Measurements from ENCODE around the gene JAK2.

DNA sequence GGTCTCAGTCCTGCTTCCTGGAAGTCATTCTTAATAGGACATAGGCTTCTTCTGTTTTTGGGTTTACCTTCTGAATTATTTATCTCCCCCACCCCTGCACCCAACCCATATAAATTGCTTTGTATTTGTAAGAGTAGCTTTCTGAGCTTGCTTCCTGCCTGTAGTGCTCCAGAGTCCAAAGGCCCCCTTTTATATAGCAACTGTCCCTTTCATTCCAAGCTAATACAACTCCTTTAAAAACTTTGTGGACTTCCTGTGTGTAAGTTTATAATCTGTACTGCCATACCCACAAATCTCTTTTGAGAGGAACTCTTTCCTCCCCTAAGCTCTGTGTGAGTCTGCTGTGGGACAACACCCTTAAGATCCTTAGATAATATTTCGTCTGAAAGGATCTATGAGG lies 7.8 kb downstream of the JAK2 start:
- TF ChIP-seq, protein P1, sequence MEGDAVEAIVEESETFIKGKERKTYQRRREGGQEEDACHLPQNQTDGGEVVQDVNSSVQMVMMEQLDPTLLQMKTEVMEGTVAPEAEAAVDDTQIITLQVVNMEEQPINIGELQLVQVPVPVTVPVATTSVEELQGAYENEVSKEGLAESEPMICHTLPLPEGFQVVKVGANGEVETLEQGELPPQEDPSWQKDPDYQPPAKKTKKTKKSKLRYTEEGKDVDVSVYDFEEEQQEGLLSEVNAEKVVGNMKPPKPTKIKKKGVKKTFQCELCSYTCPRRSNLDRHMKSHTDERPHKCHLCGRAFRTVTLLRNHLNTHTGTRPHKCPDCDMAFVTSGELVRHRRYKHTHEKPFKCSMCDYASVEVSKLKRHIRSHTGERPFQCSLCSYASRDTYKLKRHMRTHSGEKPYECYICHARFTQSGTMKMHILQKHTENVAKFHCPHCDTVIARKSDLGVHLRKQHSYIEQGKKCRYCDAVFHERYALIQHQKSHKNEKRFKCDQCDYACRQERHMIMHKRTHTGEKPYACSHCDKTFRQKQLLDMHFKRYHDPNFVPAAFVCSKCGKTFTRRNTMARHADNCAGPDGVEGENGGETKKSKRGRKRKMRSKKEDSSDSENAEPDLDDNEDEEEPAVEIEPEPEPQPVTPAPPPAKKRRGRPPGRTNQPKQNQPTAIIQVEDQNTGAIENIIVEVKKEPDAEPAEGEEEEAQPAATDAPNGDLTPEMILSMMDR (optimal IDR thresholded peaks at IDR 0.05 in 1 of 3, IDR thresholded peaks at IDR 0.05 in 1 of 3, conservative IDR thresholded peaks at IDR 0.05 in 1 of 3; ENCODE audit: extremely low read depth in 1 of 3, insufficient read depth in 2 of 3, low read length in 3 of 3): no peak
- no peak for TF ChIP-seq EZH2 (IDR thresholded peaks at IDR 0.05; ENCODE audit: low read length)

Measured in keratinocyte (primary cell).